Measurements from ENCODE around the gene FER1L5.

FER1L5 gene

GRCh38 chr2:96701636-96702035 lies 59.1 kb downstream of the FER1L5 start:
- Histone ChIP-seq H3K4me2 (ENCODE audit: low read depth, low read length) (no peak overlapping the region), H4K20me1 (ENCODE audit: insufficient read depth, low read length) (no peaks in the 10 kb centered on the region), H3K27me3 (replicated peaks; ENCODE audit: insufficient read depth, low read length) (no peaks in the 10 kb centered on the region), H3K4me1 (ENCODE audit: low read length) (no peaks in the 10 kb centered on the region), H3K9ac (ENCODE audit: low read length) (no peak overlapping the region), H3K27ac (ENCODE audit: low read length) (no peak overlapping the region), H2AFZ (ENCODE audit: low read length) (no peak overlapping the region), H3K36me3 (replicated peaks; ENCODE audit: insufficient read depth, low read length) (no peaks in the 10 kb centered on the region), H3F3A (ENCODE audit: insufficient read depth, low read length) (no peaks in the 10 kb centered on the region), H3K4me3 (ENCODE audit: low read length) (no peak overlapping the region), H3K79me2 (ENCODE audit: low read length) (no peaks in the 10 kb centered on the region), H3K9me3 (replicated peaks; ENCODE audit: insufficient read depth, low read length) (no peaks in the 10 kb centered on the region), H3K9me2 (replicated peaks; ENCODE audit: insufficient read depth, low read length) (no peaks in the 10 kb centered on the region)
- no peak for TF ChIP-seq CTCF (IDR thresholded peaks at IDR 0.05; ENCODE audit: low read length)
- TF ChIP-seq EZH2 (optimal IDR thresholded peaks at IDR 0.05; ENCODE audit: low read depth, low read length), result no peak
- TF ChIP-seq EZH2phosphoT487 (IDR thresholded peaks at IDR 0.05; ENCODE audit: low read length), result no peak
- no peak for DNase-seq

DNA sequence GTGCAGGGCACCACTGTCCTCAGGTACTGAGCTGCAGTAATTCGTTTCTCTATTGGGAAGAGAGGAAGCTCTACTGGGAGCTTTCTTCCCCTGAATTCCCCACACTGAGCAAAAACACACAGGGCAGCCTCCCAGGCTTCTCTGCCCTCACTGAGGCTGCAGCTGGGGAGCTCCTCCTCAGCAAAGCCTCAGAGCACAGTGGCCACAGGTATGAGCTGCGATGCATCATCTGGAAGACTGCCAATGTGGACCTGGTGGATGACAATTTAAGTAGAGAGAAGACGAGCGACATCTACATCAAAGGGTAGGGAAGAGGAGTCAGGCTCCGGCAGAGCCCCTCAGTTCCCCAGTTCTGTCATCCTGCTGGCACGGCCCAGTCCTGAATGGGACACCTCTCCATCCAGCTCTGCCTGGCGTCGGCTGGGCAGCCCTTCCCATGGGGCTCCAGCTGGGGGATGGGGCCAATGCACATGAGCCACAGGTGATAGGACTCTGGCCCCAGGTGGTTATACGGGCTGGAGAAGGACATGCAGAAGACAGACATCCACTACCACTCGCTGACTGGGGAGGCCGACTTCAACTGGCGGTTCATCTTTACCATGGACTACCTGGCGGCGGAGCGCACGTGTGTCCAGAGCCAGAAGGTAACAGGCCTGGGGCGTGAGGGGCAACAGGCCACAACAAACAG lies 59.7 kb downstream of the FER1L5 start:
- DNase-seq, result no peak
- H3K27me3 ChIP-seq (replicated peaks; ENCODE audit: insufficient read depth, low read length), result no peaks in the 10 kb centered on the region
- no peaks in the 10 kb centered on the region for H3K9me3 ChIP-seq (replicated peaks; ENCODE audit: insufficient read depth, low read length)
- H3K79me2 ChIP-seq (ENCODE audit: low read length), result no peaks in the 10 kb centered on the region
- no peak overlapping the region for H3K4me3 ChIP-seq (ENCODE audit: low read length)
- no peak overlapping the region for H3K27ac ChIP-seq (ENCODE audit: low read length)
- no peaks in the 10 kb centered on the region for H3F3A ChIP-seq (ENCODE audit: insufficient read depth, low read length)
- H2AFZ ChIP-seq (ENCODE audit: low read length), result no peak overlapping the region
- TF ChIP-seq CTCF (IDR thresholded peaks at IDR 0.05; ENCODE audit: low read length), result no peak
- no peak for TF ChIP-seq EZH2 (optimal IDR thresholded peaks at IDR 0.05; ENCODE audit: low read depth, low read length)
- no peak for TF ChIP-seq EZH2phosphoT487 (IDR thresholded peaks at IDR 0.05; ENCODE audit: low read length)
- no peaks in the 10 kb centered on the region for H3K4me1 ChIP-seq (ENCODE audit: low read length)
- H3K9me2 ChIP-seq (replicated peaks; ENCODE audit: insufficient read depth, low read length), result no peaks in the 10 kb centered on the region
- H3K36me3 ChIP-seq (replicated peaks; ENCODE audit: insufficient read depth, low read length), result no peaks in the 10 kb centered on the region
- no peak overlapping the region for H3K9ac ChIP-seq (ENCODE audit: low read length)
- H3K4me2 ChIP-seq (ENCODE audit: low read depth, low read length), result no peak overlapping the region
- H4K20me1 ChIP-seq (ENCODE audit: insufficient read depth, low read length), result no peaks in the 10 kb centered on the region

- no peaks in the 10 kb centered on the region for H3K9me2 ChIP-seq (replicated peaks; ENCODE audit: insufficient read depth, low read length)
- no peak overlapping the region for H2AFZ ChIP-seq (ENCODE audit: low read length)
- DNase-seq, result no peak
- H3K27me3 ChIP-seq (replicated peaks; ENCODE audit: insufficient read depth, low read length), result no peaks in the 10 kb centered on the region
- no peak overlapping the region for H3K27ac ChIP-seq (ENCODE audit: low read length)
- H3F3A ChIP-seq (ENCODE audit: insufficient read depth, low read length), result no peaks in the 10 kb centered on the region
- H3K79me2 ChIP-seq (ENCODE audit: low read length), result no peaks in the 10 kb centered on the region
- H4K20me1 ChIP-seq (ENCODE audit: insufficient read depth, low read length), result no peaks in the 10 kb centered on the region
- TF ChIP-seq EZH2phosphoT487 (IDR thresholded peaks at IDR 0.05; ENCODE audit: low read length) (no peak), CTCF (IDR thresholded peaks at IDR 0.05; ENCODE audit: low read length) (no peak), EZH2 (optimal IDR thresholded peaks at IDR 0.05; ENCODE audit: low read depth, low read length) (no peak)
- H3K9me3 ChIP-seq (replicated peaks; ENCODE audit: insufficient read depth, low read length), result no peaks in the 10 kb centered on the region
- H3K4me2 ChIP-seq (ENCODE audit: low read depth, low read length), result no peak overlapping the region
- H3K36me3 ChIP-seq (replicated peaks; ENCODE audit: insufficient read depth, low read length), result no peaks in the 10 kb centered on the region
- H3K4me1 ChIP-seq (ENCODE audit: low read length), result no peaks in the 10 kb centered on the region
- H3K9ac ChIP-seq (ENCODE audit: low read length), result no peak overlapping the region
- no peak overlapping the region for H3K4me3 ChIP-seq (ENCODE audit: low read length)
These were observed 60.6 kb downstream of the FER1L5 start for GRCh38 chr2:96703021-96703751.
